ENCODE data around the gene ZNF655. TPM values are rescaled to one million over a fixed set of nuclear protein-coding genes. Genes with fewer than 3 reads are reported as not detected.

Gene ZNF655
- total and polyA plus RNA-seq, 2 experiments from 2014 or later = 20.6 to 55.8 TPM

DNA sequence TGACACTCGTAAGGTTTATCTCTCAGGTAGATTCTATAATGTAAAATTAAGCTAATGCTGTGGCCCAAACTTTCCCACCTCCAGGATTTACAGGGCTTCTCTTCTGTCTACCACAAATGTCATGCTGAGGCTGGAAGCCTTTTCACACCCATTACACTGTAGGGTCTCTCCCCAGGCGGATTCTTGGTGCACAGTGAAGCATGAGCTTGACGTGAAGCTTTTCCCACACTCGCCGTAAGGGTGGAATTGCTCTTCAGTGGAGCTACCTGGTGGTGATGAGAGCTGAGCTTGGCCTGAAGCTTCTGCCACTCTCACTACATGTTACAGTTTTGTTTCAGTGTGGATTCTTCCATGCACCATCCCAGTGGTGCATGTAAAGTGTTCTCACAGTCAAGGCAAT is 17.9 kb upstream of the ZNF655 start:
- ATAC-seq = no peak
- Histone ChIP-seq H3K9me2 (ENCODE audit: insufficient read depth) (no peaks in the 10 kb centered on the region), H3K27me3 (ENCODE audit: insufficient read depth) (no peaks in the 10 kb centered on the region), H3K4me2 (no peak overlapping the region), H3F3A (replicated peaks; ENCODE audit: low read depth) (no peaks in the 10 kb centered on the region), H3K4me1 (ENCODE audit: insufficient read depth) (no peaks in the 10 kb centered on the region), H2AFZ (no peak overlapping the region), H3K36me3 (ENCODE audit: insufficient read depth) (no peaks in the 10 kb centered on the region; the same call in 1 of the 2 replicates), H3K27ac (ENCODE audit: low read depth) (no peak overlapping the region), H3K4me3 (no peak overlapping the region), H3K79me2 (replicated peaks; ENCODE audit: insufficient read depth) (no peaks in the 10 kb centered on the region), H4K20me1 (replicated peaks; ENCODE audit: insufficient read depth) (no peaks in the 10 kb centered on the region)
- H3K36me3 Mint-ChIP-seq (ENCODE audit: low read depth) = peaks cover 43% of the 10 kb centered on the region
- H3K9me3 Mint-ChIP-seq = peaks cover 95% of the 10 kb centered on the region
- H3K4me3 Mint-ChIP-seq = no peak overlapping the region
- no peak overlapping the region for H3K27ac Mint-ChIP-seq
- TF ChIP-seq JUNB (IDR thresholded peaks at IDR 0.05; ENCODE audit: unreplicated experiment) = no peak
- no peak for TF ChIP-seq NANOG (IDR thresholded peaks at IDR 0.05; ENCODE audit: borderline replicate concordance)
- TF ChIP-seq POLR2AphosphoS5 (IDR thresholded peaks at IDR 0.05; ENCODE audit: low read depth) = no peak
- no peak for TF ChIP-seq EZH2 (IDR thresholded peaks at IDR 0.05; ENCODE audit: low read depth, unreplicated experiment)
- no peak for TF ChIP-seq EZH2phosphoT487 (IDR thresholded peaks at IDR 0.05; ENCODE audit: unreplicated experiment)
- TF ChIP-seq STAT1 (IDR thresholded peaks at IDR 0.05; ENCODE audit: unreplicated experiment) = no peak
- TF ChIP-seq ZNF114 (CRISPR knock-in tag; IDR thresholded peaks at IDR 0.05) = no peak
- TF ChIP-seq, protein P1, sequence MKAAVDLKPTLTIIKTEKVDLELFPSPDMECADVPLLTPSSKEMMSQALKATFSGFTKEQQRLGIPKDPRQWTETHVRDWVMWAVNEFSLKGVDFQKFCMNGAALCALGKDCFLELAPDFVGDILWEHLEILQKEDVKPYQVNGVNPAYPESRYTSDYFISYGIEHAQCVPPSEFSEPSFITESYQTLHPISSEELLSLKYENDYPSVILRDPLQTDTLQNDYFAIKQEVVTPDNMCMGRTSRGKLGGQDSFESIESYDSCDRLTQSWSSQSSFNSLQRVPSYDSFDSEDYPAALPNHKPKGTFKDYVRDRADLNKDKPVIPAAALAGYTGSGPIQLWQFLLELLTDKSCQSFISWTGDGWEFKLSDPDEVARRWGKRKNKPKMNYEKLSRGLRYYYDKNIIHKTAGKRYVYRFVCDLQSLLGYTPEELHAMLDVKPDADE (IDR thresholded peaks at IDR 0.05) = no peak
- TF ChIP-seq, protein P2, sequence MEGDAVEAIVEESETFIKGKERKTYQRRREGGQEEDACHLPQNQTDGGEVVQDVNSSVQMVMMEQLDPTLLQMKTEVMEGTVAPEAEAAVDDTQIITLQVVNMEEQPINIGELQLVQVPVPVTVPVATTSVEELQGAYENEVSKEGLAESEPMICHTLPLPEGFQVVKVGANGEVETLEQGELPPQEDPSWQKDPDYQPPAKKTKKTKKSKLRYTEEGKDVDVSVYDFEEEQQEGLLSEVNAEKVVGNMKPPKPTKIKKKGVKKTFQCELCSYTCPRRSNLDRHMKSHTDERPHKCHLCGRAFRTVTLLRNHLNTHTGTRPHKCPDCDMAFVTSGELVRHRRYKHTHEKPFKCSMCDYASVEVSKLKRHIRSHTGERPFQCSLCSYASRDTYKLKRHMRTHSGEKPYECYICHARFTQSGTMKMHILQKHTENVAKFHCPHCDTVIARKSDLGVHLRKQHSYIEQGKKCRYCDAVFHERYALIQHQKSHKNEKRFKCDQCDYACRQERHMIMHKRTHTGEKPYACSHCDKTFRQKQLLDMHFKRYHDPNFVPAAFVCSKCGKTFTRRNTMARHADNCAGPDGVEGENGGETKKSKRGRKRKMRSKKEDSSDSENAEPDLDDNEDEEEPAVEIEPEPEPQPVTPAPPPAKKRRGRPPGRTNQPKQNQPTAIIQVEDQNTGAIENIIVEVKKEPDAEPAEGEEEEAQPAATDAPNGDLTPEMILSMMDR (conservative IDR thresholded peaks at IDR 0.05; ENCODE audit: low read depth in 2 of 2) = no peak
- TF ChIP-seq, protein P3, sequence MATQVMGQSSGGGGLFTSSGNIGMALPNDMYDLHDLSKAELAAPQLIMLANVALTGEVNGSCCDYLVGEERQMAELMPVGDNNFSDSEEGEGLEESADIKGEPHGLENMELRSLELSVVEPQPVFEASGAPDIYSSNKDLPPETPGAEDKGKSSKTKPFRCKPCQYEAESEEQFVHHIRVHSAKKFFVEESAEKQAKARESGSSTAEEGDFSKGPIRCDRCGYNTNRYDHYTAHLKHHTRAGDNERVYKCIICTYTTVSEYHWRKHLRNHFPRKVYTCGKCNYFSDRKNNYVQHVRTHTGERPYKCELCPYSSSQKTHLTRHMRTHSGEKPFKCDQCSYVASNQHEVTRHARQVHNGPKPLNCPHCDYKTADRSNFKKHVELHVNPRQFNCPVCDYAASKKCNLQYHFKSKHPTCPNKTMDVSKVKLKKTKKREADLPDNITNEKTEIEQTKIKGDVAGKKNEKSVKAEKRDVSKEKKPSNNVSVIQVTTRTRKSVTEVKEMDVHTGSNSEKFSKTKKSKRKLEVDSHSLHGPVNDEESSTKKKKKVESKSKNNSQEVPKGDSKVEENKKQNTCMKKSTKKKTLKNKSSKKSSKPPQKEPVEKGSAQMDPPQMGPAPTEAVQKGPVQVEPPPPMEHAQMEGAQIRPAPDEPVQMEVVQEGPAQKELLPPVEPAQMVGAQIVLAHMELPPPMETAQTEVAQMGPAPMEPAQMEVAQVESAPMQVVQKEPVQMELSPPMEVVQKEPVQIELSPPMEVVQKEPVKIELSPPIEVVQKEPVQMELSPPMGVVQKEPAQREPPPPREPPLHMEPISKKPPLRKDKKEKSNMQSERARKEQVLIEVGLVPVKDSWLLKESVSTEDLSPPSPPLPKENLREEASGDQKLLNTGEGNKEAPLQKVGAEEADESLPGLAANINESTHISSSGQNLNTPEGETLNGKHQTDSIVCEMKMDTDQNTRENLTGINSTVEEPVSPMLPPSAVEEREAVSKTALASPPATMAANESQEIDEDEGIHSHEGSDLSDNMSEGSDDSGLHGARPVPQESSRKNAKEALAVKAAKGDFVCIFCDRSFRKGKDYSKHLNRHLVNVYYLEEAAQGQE (IDR thresholded peaks at IDR 0.05; ENCODE audit: unreplicated experiment) = no peak
- TF ChIP-seq CREB1 (CRISPR knock-in tag; IDR thresholded peaks at IDR 0.05; ENCODE audit: low read depth) = no peak
- TF ChIP-seq, protein P4, sequence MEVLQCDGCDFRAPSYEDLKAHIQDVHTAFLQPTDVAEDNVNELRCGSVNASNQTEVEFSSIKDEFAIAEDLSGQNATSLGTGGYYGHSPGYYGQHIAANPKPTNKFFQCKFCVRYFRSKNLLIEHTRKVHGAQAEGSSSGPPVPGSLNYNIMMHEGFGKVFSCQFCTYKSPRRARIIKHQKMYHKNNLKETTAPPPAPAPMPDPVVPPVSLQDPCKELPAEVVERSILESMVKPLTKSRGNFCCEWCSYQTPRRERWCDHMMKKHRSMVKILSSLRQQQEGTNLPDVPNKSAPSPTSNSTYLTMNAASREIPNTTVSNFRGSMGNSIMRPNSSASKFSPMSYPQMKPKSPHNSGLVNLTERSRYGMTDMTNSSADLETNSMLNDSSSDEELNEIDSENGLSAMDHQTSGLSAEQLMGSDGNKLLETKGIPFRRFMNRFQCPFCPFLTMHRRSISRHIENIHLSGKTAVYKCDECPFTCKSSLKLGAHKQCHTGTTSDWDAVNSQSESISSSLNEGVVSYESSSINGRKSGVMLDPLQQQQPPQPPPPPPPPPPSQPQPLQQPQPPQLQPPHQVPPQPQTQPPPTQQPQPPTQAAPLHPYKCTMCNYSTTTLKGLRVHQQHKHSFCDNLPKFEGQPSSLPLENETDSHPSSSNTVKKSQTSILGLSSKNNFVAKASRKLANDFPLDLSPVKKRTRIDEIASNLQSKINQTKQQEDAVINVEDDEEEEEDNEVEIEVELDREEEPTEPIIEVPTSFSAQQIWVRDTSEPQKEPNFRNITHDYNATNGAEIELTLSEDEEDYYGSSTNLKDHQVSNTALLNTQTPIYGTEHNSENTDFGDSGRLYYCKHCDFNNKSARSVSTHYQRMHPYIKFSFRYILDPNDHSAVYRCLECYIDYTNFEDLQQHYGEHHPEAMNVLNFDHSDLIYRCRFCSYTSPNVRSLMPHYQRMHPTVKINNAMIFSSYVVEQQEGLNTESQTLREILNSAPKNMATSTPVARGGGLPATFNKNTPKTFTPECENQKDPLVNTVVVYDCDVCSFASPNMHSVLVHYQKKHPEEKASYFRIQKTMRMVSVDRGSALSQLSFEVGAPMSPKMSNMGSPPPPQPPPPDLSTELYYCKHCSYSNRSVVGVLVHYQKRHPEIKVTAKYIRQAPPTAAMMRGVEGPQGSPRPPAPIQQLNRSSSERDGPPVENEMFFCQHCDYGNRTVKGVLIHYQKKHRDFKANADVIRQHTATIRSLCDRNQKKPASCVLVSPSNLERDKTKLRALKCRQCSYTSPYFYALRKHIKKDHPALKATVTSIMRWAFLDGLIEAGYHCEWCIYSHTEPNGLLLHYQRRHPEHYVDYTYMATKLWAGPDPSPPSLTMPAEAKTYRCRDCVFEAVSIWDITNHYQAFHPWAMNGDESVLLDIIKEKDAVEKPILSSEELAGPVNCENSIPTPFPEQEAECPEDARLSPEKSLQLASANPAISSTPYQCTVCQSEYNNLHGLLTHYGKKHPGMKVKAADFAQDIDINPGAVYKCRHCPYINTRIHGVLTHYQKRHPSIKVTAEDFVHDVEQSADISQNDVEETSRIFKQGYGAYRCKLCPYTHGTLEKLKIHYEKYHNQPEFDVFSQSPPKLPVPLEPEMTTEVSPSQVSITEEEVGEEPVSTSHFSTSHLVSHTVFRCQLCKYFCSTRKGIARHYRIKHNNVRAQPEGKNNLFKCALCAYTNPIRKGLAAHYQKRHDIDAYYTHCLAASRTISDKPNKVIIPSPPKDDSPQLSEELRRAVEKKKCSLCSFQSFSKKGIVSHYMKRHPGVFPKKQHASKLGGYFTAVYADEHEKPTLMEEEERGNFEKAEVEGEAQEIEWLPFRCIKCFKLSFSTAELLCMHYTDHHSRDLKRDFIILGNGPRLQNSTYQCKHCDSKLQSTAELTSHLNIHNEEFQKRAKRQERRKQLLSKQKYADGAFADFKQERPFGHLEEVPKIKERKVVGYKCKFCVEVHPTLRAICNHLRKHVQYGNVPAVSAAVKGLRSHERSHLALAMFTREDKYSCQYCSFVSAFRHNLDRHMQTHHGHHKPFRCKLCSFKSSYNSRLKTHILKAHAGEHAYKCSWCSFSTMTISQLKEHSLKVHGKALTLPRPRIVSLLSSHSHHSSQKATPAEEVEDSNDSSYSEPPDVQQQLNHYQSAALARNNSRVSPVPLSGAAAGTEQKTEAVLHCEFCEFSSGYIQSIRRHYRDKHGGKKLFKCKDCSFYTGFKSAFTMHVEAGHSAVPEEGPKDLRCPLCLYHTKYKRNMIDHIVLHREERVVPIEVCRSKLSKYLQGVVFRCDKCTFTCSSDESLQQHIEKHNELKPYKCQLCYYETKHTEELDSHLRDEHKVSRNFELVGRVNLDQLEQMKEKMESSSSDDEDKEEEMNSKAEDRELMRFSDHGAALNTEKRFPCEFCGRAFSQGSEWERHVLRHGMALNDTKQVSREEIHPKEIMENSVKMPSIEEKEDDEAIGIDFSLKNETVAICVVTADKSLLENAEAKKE (CRISPR knock-in tag; IDR thresholded peaks at IDR 0.05) = no peak
- no peak for TF ChIP-seq ZNF331 (CRISPR knock-in tag; IDR thresholded peaks at IDR 0.05; ENCODE audit: low read depth)
- DNase-seq (ENCODE audit: low spot score) = no peak
- no peaks in the 10 kb centered on the region for H3K4me1 Mint-ChIP-seq
- H3K27me3 Mint-ChIP-seq (ENCODE audit: insufficient read depth, low read depth, poor library complexity) = peaks cover 14% of the 10 kb centered on the region

All from GM23338 (cell line).